Tibial nerve (tissue), 4 donors: ENCODE measurements around the gene SUPT3H. TPM values are rescaled to one million over a fixed set of nuclear protein-coding genes. Genes with fewer than 3 reads are reported as not detected.

Experiments used
- DNase-seq, 2 donors: peaks; one replicate each; pipeline ENCODE4 v3.0.0-alpha.2; 2019; ENCODE audit warnings: low spot score in 2 of 2
- H3K27ac ChIP-seq, 4 donors: fragments of 200-600 bp; sonication (generic) in 3 of 4; one replicate each; pipeline ENCODE4 v1.5.1; 2017 to 2019; ENCODE audit warnings: mild to moderate bottlenecking in 1 of 4
- H3K27me3 ChIP-seq, 2 donors: fragments of 200-600 bp; sonication (generic) in 1 of 2; one replicate each; pipeline versions ENCODE4 v1.5.1 to v1.6.0; 2017 to 2019
- H3K36me3 ChIP-seq, 3 donors: fragments of 200-600 bp; sonication (generic); one replicate each; pipeline ENCODE4 v1.5.1; 2018 to 2019
- H3K4me1 ChIP-seq, 4 donors: fragments of 200-600 bp; sonication (generic) in 3 of 4; one replicate each; pipeline ENCODE4 v1.5.1; 2017 to 2019
- H3K4me3 ChIP-seq, 4 donors: fragments of 200-600 bp; sonication (generic) in 3 of 4; one replicate each; pipeline ENCODE4 v1.5.1; 2017 to 2019; ENCODE audit warnings: mild to moderate bottlenecking in 1 of 4, moderate library complexity in 1 of 4
- H3K9me3 ChIP-seq, 4 donors: fragments of 200-600 bp; sonication (generic) in 3 of 4; one replicate each; pipeline ENCODE4 v1.5.1; 2017 to 2019
- EP300 ChIP-seq, 2 donors: sonication (generic); formaldehyde crosslinking; IDR thresholded peaks; one replicate each; pipeline ENCODE4 v1.6.1; 2017; ENCODE audit warnings: antibody characterized with exemption in 2 of 2, mild to moderate bottlenecking in 1 of 2
- POLR2A ChIP-seq, 2 donors: fragments of 450-650 bp; IDR thresholded peaks; one replicate each; pipeline ENCODE4 v1.6.1; 2017; ENCODE audit warnings: antibody characterized with exemption in 2 of 2, mild to moderate bottlenecking in 2 of 2, moderate library complexity in 2 of 2
- WGBS, 2 donors: methylation state at CpG; one replicate each; pipeline ENCODE4 v1.1.5; 2018; 5-methylcytosine and 5-hydroxymethylcytosine counted together
- total RNA-seq, 4 donors: library from RNA; depleted of rRNA; stranded (reverse); fragments of >200 nt; gene quantifications; one replicate each; pipeline ENCODE4 v1.1.0, GENCODE V29; 2016
- TF ChIP-seq, protein P1 (sequence below), 5 experiments: fragments of 200-600 bp in 3 of 5; fragments of 450-650 bp in 2 of 5; sonication (generic) in 3 of 5; IDR thresholded peaks; one replicate each; pipeline ENCODE4 v1.5.1; 2016 to 2019; ENCODE audit warnings: antibody characterized with exemption in 5 of 5, mild to moderate bottlenecking in 3 of 5, moderate library complexity in 2 of 5

SUPT3H gene
- total RNA-seq, 4 donors from 2014 or later, result 6.6 to 16.5 (median 14.8) TPM

DNA sequence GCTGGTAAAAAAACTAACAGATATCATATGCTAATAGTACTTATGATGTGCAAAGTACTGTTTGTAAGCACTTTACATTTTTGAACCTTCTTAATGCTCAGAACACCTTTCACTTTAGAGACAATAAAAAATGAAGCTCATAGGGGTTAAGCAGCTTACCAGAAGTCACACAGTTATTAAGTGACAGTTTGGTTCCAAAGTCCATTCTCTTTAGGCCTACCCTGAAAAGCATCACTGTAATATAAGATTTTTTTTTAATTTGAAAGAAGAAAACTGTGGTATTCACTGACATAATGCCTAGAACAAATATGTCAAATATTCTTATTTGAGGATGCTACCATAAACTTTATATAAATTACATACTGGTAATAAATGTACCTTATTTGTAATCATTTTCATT, 177.2 kb downstream of the SUPT3H start:
- Histone ChIP-seq H3K9me3 (no peaks in the 10 kb centered on the region), H3K4me3 (no peak overlapping the region), H3K4me1 (peaks cover 0 to 8% (median 0%) of the 10 kb centered on the region in 4 donors), H3K27me3 (no peaks in the 10 kb centered on the region), H3K36me3 (no peaks in the 10 kb centered on the region), H3K27ac (no peak overlapping the region)
- TF ChIP-seq, protein P1, sequence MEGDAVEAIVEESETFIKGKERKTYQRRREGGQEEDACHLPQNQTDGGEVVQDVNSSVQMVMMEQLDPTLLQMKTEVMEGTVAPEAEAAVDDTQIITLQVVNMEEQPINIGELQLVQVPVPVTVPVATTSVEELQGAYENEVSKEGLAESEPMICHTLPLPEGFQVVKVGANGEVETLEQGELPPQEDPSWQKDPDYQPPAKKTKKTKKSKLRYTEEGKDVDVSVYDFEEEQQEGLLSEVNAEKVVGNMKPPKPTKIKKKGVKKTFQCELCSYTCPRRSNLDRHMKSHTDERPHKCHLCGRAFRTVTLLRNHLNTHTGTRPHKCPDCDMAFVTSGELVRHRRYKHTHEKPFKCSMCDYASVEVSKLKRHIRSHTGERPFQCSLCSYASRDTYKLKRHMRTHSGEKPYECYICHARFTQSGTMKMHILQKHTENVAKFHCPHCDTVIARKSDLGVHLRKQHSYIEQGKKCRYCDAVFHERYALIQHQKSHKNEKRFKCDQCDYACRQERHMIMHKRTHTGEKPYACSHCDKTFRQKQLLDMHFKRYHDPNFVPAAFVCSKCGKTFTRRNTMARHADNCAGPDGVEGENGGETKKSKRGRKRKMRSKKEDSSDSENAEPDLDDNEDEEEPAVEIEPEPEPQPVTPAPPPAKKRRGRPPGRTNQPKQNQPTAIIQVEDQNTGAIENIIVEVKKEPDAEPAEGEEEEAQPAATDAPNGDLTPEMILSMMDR (IDR thresholded peaks at IDR 0.05), result no peak
- no peak for TF ChIP-seq EP300 (IDR thresholded peaks at IDR 0.05)
- TF ChIP-seq POLR2A (IDR thresholded peaks at IDR 0.05), result no peak
- no peak for DNase-seq

DNA sequence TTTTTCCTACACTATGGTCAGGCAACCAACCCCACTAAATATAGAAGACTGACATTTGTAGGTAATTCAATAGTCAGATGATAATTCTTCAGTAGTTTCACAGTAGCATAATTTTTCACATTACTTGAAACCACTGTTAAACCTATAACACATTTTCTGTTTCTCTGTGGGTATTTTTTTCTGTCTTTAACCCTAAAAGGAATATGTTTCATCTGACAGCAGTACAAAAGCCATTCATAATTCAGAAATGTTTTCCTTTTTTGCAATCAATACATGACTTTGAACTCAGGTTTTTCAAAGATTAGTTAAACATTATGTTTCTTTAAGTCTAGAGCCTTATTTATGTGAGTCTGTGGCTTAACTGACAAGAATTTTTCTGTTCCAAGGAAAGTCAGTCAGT, 178.2 kb downstream of the SUPT3H start:
- no peak overlapping the region for H3K27ac ChIP-seq
- TF ChIP-seq POLR2A (IDR thresholded peaks at IDR 0.05), result no peak
- TF ChIP-seq, protein P1 (IDR thresholded peaks at IDR 0.05), result no peak
- TF ChIP-seq EP300 (IDR thresholded peaks at IDR 0.05), result no peak
- H3K4me3 ChIP-seq, result no peak overlapping the region
- H3K9me3 ChIP-seq, result no peaks in the 10 kb centered on the region
- no peaks in the 10 kb centered on the region for H3K36me3 ChIP-seq
- peaks cover 0 to 8% (median 0%) of the 10 kb centered on the region in 4 donors for H3K4me1 ChIP-seq
- no peaks in the 10 kb centered on the region for H3K27me3 ChIP-seq
- DNase-seq, result no peak

- Histone ChIP-seq H3K4me1 (peaks cover 0 to 8% (median 0%) of the 10 kb centered on the region in 4 donors), H3K27me3 (no peaks in the 10 kb centered on the region), H3K9me3 (no peaks in the 10 kb centered on the region), H3K4me3 (no peak overlapping the region), H3K27ac (no peak overlapping the region), H3K36me3 (no peaks in the 10 kb centered on the region)
- WGBS, 2 donors, result 52 to 58% methylated on average over 3 of the region's 3 CpGs
- TF ChIP-seq POLR2A (IDR thresholded peaks at IDR 0.05), result no peak
- TF ChIP-seq EP300 (IDR thresholded peaks at IDR 0.05), result no peak
- TF ChIP-seq, protein P1 (IDR thresholded peaks at IDR 0.05), result no peak
- DNase-seq, result no peak
Measured at GRCh38 chr6:45196121-45196520, 181.6 kb downstream of the SUPT3H start.

GRCh38 chr6:45195137-45195536, 182.6 kb downstream of the SUPT3H start:
- peaks cover 0 to 8% (median 0%) of the 10 kb centered on the region in 4 donors for H3K4me1 ChIP-seq
- H3K4me3 ChIP-seq, result no peak overlapping the region
- WGBS, 2 donors, result 85 to 88% methylated on average over 1 of the region's 1 CpG
- no peak for DNase-seq
- TF ChIP-seq, protein P1 (IDR thresholded peaks at IDR 0.05), result no peak
- TF ChIP-seq EP300 (IDR thresholded peaks at IDR 0.05), result no peak
- TF ChIP-seq POLR2A (IDR thresholded peaks at IDR 0.05), result no peak
- no peaks in the 10 kb centered on the region for H3K36me3 ChIP-seq
- no peaks in the 10 kb centered on the region for H3K27me3 ChIP-seq
- no peak overlapping the region for H3K27ac ChIP-seq
- H3K9me3 ChIP-seq, result no peaks in the 10 kb centered on the region

GRCh38 chr6:45192556-45192955, 185.2 kb downstream of the SUPT3H start:
- Histone ChIP-seq H3K27me3 (no peaks in the 10 kb centered on the region), H3K4me1 (peaks cover 0 to 8% (median 0%) of the 10 kb centered on the region in 4 donors), H3K36me3 (no peaks in the 10 kb centered on the region), H3K27ac (no peak overlapping the region), H3K9me3 (no peaks in the 10 kb centered on the region), H3K4me3 (no peak overlapping the region)
- 80 to 84% methylated on average over 2 of the region's 2 CpGs for WGBS, 2 donors
- no peak for DNase-seq
- TF ChIP-seq, protein P1 (IDR thresholded peaks at IDR 0.05), result no peak
- TF ChIP-seq POLR2A (IDR thresholded peaks at IDR 0.05) (no peak), EP300 (IDR thresholded peaks at IDR 0.05) (no peak)
